ENCODE results near the gene LRRC38. TPM values are rescaled to one million over a fixed set of nuclear protein-coding genes. Genes with fewer than 3 reads are reported as not detected.

LRRC38 gene
- total and polyA plus RNA-seq, 2 of the 4 experiments (the other 2 are of a cell fraction) = not detected

GRCh38 chr1:13487143-13487868 lies 26.5 kb downstream of the LRRC38 start:
- DNase-seq (no peak), ATAC-seq (ENCODE audit: low read depth) (no peak)
- Histone ChIP-seq H3K27me3 (ENCODE audit: control insufficient read depth, insufficient read depth, low read length) (no peaks in the 10 kb centered on the region), H3K9me3 (ENCODE audit: control insufficient read depth, insufficient read depth, low read length) (peaks cover 29% of the 10 kb centered on the region), H2BK120ac (ENCODE audit: low read depth, low read length) (no peak overlapping the region), H4K5ac (ENCODE audit: low read depth, low read length) (no peak overlapping the region), H3K23ac (ENCODE audit: low read depth, low read length) (no peak overlapping the region), H3K14ac (replicated peaks; ENCODE audit: low read depth, low read length) (no peak overlapping the region), H2AK9ac (replicated peaks; ENCODE audit: low read depth, low read length, poor library complexity) (no peak overlapping the region), H3K4me2 (ENCODE audit: low read depth, low read length) (no peak overlapping the region), H3K56ac (ENCODE audit: extremely low read depth, insufficient read depth, low read length) (no peak overlapping the region), H2BK15ac (ENCODE audit: low read depth, low read length) (no peak overlapping the region), H3K27ac (ENCODE audit: insufficient read depth, low read length) (no peak overlapping the region), H3K4ac (ENCODE audit: low read depth, low read length) (no peak overlapping the region), H2BK20ac (ENCODE audit: low read depth, low read length) (no peak overlapping the region), H3K4me3 (ENCODE audit: insufficient read depth, low read depth, low read length) (no peak overlapping the region), H2AFZ (replicated peaks; ENCODE audit: low read length, poor library complexity) (no peak overlapping the region), H3K9me1 (ENCODE audit: insufficient read depth, low read length) (no peaks in the 10 kb centered on the region), H2BK5ac (ENCODE audit: low read depth, low read length, poor library complexity, severe bottlenecking) (no peak overlapping the region), H4K8ac (ENCODE audit: low read depth in 2 of 2, low read length in 2 of 2) (no peak overlapping the region), H4K91ac (ENCODE audit: insufficient read depth, low read depth, low read length) (no peak overlapping the region), H3K18ac (ENCODE audit: low read depth, low read length) (no peak overlapping the region), H3K79me1 (ENCODE audit: low read depth in 1 of 2, low read length in 2 of 2) (no peaks in the 10 kb centered on the region), H2AK5ac (ENCODE audit: low read depth, low read length) (no peak overlapping the region), H4K20me1 (ENCODE audit: insufficient read depth, low read length) (no peaks in the 10 kb centered on the region), H3K36me3 (ENCODE audit: control insufficient read depth, insufficient read depth, low read length) (no peaks in the 10 kb centered on the region), H3K4me1 (ENCODE audit: control insufficient read depth, insufficient read depth, low read length) (no peaks in the 10 kb centered on the region), H3K9ac (ENCODE audit: low read depth, low read length) (no peak overlapping the region)
- dilution Hi-C loops (cut with HindIII; ENCODE audit: low sequenced_read_pairs, unreplicated experiment) = no loop called here
- ChIA-PET POLR2A (ENCODE audit: unreplicated experiment) (no interaction called here), CTCF (interaction anchor here (0.7 kb wide), 1 partner anchor 75 kb away, joined by 3 read pairs; no protein-coding TSS in a partner anchor)
- in situ Hi-C loops (cut with MboI; ENCODE audit: low sequenced_read_pairs) = no loop called here
- WGBS, 2 experiments (ENCODE audit: extremely low coverage in 2 of 2, insufficient read length in 1 of 2) = 68% methylated on average over 8 of the region's 17 CpGs; no CpG with 5 or more reads in 1 of the 2 experiments
- TF ChIP-seq CHD1 (IDR thresholded peaks at IDR 0.05; ENCODE audit: low read depth, low read length) (no peak), MAFK (IDR thresholded peaks at IDR 0.05; ENCODE audit: low read depth, low read length) (no peak), RCOR1 (IDR thresholded peaks at IDR 0.05; ENCODE audit: insufficient replicate concordance, low read length) (no peak), MAZ (IDR thresholded peaks at IDR 0.05; ENCODE audit: borderline replicate concordance, low read depth, low read length) (no peak), BHLHE40 (IDR thresholded peaks at IDR 0.05; ENCODE audit: low read depth, low read length) (no peak), RFX5 (IDR thresholded peaks at IDR 0.05; ENCODE audit: low read depth, low read length) (no peak), RAD21 (IDR thresholded peaks at IDR 0.05; ENCODE audit: low read length) (no peak), POLR2A (IDR thresholded peaks at IDR 0.05; ENCODE audit: low read depth, low read length) (no peak), ELK1 (IDR thresholded peaks at IDR 0.05; ENCODE audit: borderline replicate concordance, low read depth, low read length) (no peak), USF2 (IDR thresholded peaks at IDR 0.05; ENCODE audit: low read depth, low read length) (no peak), NFE2L2 (IDR thresholded peaks at IDR 0.05; ENCODE audit: low read depth, low read length) (no peak)
- BruUV-seq (replicated peaks) = no TSS peak
- intact Hi-C loops (cut with micrococcal nuclease) = no loop called here
